ENCODE measurements around the gene ATP2B3.
"Not testable (repeated sequence)": the region's sequence is repeated elsewhere in the genome, so short reads cannot be mapped to it uniquely, and the experiment has no call there.

The ATP2B3 gene

GRCh38 chrX:153595859-153596857, 78.7 kb downstream of the ATP2B3 start:
- no peak for DNase-seq (ENCODE audit: low read depth)

- no peak for DNase-seq (ENCODE audit: low read depth)
These were observed 79.7 kb downstream of the ATP2B3 start for GRCh38 chrX:153596981-153597750.

DNA sequence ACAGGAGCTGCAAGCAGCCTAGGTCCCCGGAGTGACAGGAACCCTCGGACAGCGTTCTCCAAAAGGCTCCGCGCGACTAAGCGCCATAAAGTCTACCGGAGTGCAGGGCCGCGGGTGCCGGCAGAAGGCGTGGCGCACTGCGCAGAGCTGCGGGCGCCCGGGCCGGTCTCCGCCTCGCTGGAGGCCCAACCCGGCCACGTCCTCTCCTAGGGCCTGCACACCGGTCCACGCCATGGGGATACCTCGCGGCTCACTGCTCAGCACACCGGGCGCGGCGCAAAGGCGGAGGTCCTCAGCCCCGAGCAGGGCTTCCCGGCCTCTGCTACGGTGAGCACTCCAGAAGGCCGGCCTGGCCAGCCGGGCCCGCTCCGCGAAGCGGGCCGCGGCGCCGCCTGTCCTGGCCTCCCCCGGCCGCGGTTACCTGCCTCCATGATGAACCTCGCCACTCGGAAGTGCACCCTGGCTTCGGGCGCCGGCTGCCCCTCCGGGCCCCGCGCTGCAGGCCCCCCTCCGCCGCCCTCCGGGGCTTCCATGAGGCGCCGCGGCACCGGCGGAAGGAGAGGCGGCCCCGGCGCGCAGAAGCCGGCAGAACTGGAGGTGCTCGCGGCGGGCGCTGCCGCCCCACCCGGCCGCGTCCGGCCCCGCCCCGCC, 81.2 kb downstream of the ATP2B3 start, which contains the start of gene CCNQ:
CCNQ (minus strand) TSS at position 599 of the 651 bp plus-strand sequence; CDS start at position 533, 66 bp downstream.
- no peak for DNase-seq (ENCODE audit: low read depth)

DNA sequence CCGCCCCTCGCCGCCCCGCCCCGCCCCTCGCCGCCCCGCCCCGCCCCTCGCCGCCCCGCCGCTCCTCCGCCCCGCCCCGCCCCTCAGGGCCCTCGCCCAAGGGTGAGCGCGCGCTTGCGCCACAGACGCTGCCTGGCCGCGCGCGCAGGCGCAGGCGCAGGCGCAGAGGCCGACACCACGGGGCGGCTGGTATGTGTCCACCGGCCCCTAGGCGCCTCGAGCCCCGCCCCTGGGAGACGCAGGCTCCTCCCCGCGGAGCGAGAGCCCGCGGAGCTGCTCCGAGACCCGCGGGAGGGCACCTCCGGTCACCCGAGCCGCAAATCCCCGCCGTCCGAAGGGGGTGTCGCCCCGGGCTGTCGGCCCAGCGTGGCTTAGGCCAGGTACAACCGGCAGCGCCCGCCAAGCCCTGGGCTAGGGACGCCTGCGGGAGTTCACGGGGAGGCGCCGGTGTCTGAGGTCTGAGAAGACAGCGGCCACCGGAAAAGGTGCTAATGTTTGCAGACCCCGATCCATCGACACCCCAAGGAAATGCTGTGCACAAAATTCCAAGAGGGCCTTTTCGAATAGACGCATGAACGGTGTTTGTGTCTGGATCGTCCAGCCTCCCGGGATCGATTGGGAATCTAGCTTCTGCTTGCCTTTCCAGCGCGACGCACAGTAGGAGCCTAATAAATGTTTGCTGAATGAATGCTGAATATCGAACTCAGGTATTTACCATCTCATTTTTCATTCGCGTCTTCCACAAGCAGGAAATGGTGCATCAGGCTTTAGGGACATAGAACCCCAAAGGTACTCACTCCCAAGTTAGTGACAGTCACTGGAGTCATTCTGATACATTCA, 82.0 kb downstream of the ATP2B3 start:
- peak; percentile 68 for DNase-seq (ENCODE audit: low read depth)

DNA sequence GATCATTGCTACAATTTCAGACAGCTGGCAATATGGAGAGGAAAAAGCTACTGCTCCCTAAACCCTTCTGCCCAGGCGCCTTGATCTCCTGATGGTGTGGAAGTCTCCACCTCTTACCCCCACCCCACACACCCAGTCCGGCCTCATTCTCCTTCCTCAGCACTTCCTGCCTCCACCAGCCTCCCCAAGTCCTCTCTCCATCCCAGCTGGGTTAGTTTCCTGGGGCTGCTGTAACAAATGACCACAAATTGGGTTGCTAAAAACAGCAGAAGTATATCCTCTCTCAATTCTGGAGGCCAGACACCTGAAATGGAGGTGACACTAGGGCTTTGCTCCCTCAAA, 82.6 kb downstream of the ATP2B3 start:
- no peak for DNase-seq (ENCODE audit: low read depth)

- no peak for DNase-seq (ENCODE audit: low read depth)
These were observed 83.5 kb downstream of the ATP2B3 start for GRCh38 chrX:153600921-153601320.

- DNase-seq (ENCODE audit: low read depth) = no peak
These were observed 84.2 kb downstream of the ATP2B3 start for GRCh38 chrX:153601511-153602110.

DNA sequence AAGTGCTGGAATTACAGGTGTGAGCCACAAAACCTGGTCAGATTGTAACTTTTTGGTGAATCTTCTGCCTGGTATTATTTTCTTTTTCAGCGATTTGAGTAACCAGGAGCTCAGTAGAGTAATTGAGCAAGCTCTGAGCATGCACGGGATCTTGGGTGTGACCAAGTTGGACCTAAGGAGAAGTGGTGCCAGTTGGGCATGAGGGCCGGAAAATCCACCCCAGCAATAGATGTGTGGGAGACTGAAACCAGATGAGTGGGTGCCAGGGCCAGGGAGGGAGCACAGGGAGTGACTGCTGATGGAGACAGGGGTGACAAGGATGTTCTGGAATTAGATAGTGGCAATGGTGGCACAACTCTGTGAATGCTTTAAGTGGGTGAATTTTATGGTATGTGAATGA, 85.2 kb downstream of the ATP2B3 start:
- no peak for DNase-seq (ENCODE audit: low read depth)

DNA sequence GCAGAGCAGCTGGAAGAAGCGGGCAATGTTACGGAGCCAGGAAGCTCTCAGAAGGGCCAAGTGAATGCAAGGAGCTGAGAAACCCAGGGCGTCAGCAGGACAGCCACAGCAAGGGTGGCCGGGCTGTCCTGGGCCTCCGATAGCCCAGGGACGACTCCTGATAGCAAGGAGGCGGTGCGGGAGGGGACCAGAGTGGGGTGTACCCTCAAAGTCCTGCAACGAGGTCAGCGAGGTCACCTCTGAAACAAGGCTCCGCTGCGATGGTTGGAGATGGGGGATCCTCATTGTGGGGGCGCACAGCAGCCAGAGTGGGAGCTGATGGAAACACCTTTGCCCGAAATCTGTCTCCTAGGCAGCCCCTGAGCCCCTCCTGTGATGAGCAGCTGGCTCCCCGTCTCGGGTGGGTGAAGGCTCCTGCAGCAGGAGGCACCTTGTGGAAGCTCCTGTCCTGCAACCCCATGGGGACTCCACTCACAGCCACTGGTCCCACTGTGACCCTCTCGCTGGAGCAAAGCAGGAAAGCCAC, 85.8 kb downstream of the ATP2B3 start:
- DNase-seq (ENCODE audit: low read depth) = no peak

DNA sequence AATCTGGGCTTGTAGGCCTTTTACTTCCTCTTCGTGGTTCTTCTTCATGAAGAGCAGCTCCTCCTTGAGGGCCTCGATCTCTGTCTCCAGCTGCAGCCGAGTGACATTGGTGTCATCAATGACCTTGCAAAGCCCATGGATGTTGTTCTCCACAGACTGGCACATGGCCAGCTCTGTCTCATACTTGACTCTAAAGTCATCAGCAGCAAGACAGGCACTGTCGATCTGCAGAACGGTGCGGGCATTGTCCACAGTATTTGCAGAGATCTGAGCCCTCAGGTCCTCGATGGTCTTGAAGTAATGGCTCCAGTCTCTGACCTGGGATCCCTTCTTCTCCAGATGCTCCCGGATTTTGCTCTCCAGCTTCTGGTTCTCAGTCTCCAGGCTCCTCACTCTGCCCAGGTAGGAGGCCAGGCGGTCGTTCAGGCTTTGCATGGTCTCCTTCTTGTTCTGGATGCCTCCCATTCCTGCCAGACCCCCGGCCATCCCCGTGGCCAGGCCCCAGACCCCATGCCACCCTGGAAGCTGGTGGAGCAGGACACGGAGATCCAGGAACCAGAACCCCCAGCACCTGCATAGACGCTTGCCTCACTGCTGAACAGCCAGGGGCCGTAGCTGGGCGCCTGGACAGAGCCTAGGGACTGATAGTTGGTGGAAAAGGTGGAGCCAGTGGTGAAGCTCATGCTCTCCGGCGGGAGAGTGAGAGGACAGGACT, 87.4 kb downstream of the ATP2B3 start:
- not testable (repeated sequence) for DNase-seq (ENCODE audit: low read depth)

GRCh38 chrX:153606503-153606902, 89.1 kb downstream of the ATP2B3 start:
- DNase-seq (ENCODE audit: low read depth) = no peak

DNA sequence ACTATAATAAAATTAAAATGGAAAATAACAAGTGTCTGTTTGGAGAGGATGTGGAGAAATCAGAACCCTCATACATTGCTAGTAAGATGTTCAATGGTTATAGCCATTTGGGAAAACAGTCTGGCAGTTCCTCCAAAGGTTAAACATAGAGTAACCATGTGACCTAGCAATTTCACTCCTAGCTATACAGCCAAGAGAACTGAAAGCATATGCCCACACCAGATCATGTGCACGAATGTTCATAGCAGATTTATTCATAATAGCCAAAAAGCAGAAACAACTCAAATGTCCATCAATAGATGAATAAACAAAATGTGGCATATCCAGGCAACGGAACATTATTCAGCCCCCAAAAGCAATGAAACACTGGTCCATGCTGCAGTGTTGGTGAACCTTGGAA, 90.9 kb downstream of the ATP2B3 start:
- DNase-seq (ENCODE audit: low read depth) = no peak

DNA sequence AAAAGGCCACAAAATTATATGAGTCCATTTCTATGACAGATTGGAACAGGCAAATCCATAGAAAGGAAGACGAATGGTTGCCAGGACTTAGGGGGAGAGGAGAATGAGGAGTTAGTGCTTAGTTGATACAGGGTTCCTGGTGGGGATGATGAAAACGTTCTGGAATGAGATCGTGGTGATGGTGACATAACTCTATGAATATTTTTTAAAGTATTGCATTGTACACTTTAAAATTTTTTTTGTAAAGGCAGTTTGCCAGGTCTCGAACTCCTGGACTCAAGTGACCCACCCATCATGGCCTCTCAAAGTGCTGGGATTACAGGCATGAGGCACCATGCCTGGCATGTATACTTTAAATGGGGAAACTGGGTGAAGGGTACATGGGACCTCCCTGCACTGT, 91.4 kb downstream of the ATP2B3 start:
- no peak for DNase-seq (ENCODE audit: low read depth)

DNA sequence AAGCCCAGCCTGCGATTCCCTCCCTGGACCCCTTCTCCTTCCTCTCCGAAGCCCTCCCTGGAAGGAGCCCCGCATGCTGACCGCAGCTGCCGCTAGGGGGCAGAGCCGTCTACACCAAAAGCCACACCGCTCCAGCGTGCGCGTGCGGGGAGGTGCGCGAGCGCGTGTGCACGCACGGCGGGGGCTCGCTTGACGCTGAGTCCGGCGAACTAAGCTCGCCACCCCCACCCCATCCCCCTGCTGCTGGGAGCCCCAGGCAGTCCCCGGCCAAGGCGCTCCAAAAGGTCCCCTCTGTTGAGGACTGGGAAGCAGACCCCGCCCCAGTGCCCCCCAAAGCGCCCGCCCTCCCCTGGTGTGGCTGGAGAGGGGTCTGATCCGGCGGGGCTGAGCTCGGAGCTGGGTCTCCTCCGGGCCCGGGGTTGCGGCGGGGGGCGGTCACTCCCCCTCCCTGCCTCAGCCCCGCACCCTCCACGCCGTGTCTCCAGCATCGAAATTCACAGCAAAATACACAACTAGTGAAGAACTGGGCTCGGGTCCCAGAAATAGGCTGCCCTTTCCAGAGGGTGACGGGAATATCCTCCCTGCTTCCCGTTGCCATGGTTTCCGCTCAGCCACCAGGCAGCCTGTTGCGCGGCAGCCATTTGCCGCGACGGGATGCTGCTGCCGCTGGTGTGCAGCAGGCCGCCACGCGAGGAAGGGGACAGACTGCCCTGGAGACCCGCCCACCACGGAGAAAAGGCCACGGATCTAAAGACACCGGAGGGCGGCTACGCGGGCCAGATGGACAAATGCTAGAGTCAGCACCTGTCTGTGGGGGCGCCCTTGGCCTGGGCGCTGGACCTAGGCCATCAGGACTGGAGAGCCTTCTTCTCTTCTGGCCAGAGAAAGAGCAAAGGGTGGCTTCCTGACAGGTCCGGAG, 92.7 kb downstream of the ATP2B3 start:
- no peak for DNase-seq (ENCODE audit: low read depth)

GRCh38 chrX:153610836-153611213, 93.4 kb downstream of the ATP2B3 start:
- DNase-seq (ENCODE audit: low read depth) = no peak

- DNase-seq (ENCODE audit: low read depth) = no peak
These were observed 94.1 kb downstream of the ATP2B3 start for GRCh38 chrX:153611298-153612095.

DNA sequence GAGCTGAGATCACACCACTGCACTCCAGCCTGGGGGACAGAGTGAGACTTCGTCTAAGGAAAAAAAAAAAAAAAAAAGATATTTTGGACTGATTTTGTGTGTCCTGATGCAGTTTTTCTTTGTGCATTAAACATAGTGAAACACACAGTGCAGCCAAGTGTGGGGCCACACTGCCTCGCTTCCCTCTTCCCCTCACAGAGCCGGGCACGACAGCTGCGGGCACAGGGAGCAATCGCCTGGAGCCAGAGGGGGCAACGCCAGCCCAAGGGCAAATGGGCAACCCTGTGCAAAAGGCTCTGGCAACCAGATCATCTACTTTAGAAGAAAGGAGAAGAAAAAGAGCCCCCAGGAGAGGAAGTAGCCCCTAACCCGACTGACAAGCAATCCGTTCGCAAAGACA, 95.0 kb downstream of the ATP2B3 start:
- no peak for DNase-seq (ENCODE audit: low read depth)

- DNase-seq (ENCODE audit: low read depth) = no peak
These were observed 97.4 kb downstream of the ATP2B3 start for GRCh38 chrX:153614818-153615217.

Data from GM04504 (cell line).